Inflammatory macrophage treated with lipopolysaccharide for 4 hours (primary cell): ENCODE measurements around the gene EIF5A.

Experiments used
- DNase-seq: peaks from one replicate; pipeline ENCODE4 v3.0.0-alpha.2; 2020

EIF5A gene

GRCh38 chr17:7357381-7357780 lies 50.0 kb downstream of the EIF5A start:
- DNase-seq, result no peak

- DNase-seq, result no peak
These were observed 54.5 kb downstream of the EIF5A start for GRCh38 chr17:7361906-7362305.
